ENCODE data around the gene PKD1.
A peak's percentile ranks its signal among the peaks of the same experiment; 100 is the strongest.

Gene PKD1

DNA sequence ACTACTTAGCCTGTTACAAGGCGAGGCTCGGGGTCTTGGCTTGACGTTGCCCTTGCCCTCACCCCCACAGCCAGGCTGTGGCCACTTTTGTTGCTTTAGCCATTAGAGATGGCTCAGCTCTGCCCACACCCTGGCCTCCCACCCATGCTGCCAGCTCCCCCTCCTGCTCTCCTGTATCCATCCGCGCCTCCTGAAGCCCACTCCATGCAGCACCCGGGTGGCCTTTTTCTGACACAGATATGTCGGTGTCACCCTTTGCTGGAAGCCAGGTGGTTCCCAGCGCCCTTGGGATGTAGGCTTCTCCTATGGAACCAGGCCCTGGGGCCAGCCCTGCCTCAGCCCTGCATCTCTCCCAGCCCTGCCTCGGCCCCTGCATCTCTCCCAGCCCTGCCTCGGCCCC is 78.3 kb downstream of the PKD1 start:
- Mint-ChIP-seq H3K4me3 (no peak overlapping the region), H3K4me1 (peaks cover 17% of the 10 kb centered on the region), H3K36me3 (ENCODE audit: low read depth) (no peaks in the 10 kb centered on the region), H3K9me3 (no peaks in the 10 kb centered on the region), H3K27me3 (ENCODE audit: low read depth, poor library complexity) (no peaks in the 10 kb centered on the region), H3K27ac (no peak overlapping the region)
- TF ChIP-seq, protein P1, sequence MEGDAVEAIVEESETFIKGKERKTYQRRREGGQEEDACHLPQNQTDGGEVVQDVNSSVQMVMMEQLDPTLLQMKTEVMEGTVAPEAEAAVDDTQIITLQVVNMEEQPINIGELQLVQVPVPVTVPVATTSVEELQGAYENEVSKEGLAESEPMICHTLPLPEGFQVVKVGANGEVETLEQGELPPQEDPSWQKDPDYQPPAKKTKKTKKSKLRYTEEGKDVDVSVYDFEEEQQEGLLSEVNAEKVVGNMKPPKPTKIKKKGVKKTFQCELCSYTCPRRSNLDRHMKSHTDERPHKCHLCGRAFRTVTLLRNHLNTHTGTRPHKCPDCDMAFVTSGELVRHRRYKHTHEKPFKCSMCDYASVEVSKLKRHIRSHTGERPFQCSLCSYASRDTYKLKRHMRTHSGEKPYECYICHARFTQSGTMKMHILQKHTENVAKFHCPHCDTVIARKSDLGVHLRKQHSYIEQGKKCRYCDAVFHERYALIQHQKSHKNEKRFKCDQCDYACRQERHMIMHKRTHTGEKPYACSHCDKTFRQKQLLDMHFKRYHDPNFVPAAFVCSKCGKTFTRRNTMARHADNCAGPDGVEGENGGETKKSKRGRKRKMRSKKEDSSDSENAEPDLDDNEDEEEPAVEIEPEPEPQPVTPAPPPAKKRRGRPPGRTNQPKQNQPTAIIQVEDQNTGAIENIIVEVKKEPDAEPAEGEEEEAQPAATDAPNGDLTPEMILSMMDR (IDR thresholded peaks at IDR 0.05) = no peak
- DNase-seq = no peak

DNA sequence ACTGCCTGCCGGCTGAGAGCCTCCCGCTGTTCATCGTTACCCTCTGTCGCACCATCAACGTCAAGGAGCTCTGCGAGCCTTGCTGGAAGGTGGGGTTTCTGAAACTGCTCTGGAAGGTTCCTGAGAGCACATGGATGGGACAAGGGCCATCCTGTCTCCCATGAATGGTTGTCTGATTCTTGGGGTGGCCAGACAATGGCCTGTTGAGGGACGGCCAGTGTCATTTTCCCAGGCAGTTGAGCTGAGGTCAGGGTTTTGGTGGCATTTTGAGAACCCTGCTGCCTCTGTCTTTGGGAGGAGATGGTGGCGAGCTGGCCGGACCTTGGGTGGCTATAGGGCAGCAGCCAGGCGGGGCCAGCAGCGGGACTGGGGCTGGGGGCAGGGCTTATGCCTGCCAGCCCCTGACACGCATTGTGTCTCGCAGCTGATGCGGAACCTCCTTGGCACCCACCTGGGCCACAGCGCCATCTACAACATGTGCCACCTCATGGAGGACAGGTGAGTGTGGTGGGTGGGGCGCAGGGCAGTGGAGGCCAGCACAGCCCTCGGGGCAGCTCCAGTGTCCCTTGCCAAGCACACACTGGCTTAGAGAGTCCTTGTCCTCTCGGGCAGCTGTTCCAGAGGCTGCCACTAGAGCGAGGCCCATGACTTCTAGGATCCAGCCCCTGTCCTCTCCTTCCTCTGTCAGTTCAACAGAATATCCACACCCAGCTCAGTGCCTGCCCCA is 78.9 kb downstream of the PKD1 start:
- H3K36me3 Mint-ChIP-seq (ENCODE audit: low read depth) = peaks cover 3% of the 10 kb centered on the region
- TF ChIP-seq, protein P1 (IDR thresholded peaks at IDR 0.05) = peak; percentile 35

DNA sequence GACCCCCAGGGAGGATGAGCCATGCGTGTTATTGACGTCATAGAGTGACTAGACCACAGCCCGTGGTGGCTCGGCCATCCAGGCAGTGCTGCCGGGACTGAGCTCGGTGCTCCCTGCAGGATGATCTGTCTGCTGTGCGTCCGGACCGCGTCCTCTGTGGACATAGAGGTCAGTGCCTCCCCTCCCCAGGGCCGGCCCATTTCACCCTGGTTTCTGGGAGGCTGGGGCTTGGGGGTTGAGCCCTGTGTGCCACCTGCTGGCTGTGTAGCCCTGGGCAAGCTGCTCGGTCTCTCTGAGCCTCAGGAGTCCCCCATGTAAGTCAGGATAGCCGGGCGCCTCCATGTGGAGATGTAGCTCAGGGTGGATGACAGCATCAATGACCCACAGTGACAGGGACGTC is 79.6 kb downstream of the PKD1 start:
- no peak for DNase-seq
- Mint-ChIP-seq H3K4me3 (no peak overlapping the region), H3K9me3 (no peaks in the 10 kb centered on the region), H3K27me3 (ENCODE audit: low read depth, poor library complexity) (no peaks in the 10 kb centered on the region), H3K27ac (peak overlapping the region; percentile 92), H3K4me1 (peaks cover 17% of the 10 kb centered on the region), H3K36me3 (ENCODE audit: low read depth) (peaks cover 10% of the 10 kb centered on the region)
- TF ChIP-seq, protein P1 (IDR thresholded peaks at IDR 0.05) = no peak

More for the DNA sequence above, 78.9 kb downstream of the PKD1 start:
- no peak overlapping the region for H3K27ac Mint-ChIP-seq
- no peak overlapping the region for H3K4me3 Mint-ChIP-seq
- DNase-seq = no peak
- H3K27me3 Mint-ChIP-seq (ENCODE audit: low read depth, poor library complexity) = no peaks in the 10 kb centered on the region
- H3K9me3 Mint-ChIP-seq = no peaks in the 10 kb centered on the region
- H3K4me1 Mint-ChIP-seq = peaks cover 17% of the 10 kb centered on the region

DNA sequence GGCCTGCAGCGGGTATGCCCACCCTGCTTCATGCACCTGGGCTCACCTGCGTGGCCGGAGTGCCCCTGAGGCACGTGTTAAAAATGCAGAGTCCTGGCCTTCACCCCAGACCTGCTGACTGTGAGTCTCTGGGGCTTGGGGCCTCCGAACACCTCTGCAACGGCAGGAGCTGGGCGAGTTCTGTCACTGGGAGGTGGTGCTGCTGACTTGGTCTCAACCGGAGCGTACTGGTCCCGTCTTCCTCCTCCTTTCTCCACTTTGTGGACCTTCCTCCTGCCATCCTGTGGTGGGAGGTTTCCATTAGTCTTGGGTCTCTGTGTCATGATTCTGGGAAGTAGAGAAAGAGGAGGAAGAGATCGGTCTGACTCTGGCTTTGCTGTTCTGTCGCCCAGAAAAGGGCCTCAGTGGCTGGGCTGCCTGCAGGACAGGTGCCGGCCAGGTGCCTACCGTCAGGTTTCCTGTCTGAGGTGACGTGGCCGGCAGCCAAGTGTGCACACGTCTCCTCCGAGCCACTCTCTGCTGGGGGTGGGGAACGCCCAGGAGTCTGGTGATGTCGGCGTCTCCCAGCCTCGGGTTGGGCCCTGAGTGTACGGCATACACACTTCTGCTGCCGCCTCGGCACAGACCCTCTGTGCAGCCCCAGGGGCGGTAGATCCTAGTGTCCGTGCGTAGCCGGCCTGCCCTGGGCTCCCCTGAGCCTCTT is 81.0 kb downstream of the PKD1 start:
- no peak for DNase-seq
- Mint-ChIP-seq H3K27ac (no peak overlapping the region), H3K4me3 (no peak overlapping the region), H3K27me3 (ENCODE audit: low read depth, poor library complexity) (no peaks in the 10 kb centered on the region), H3K4me1 (peaks cover 17% of the 10 kb centered on the region), H3K9me3 (no peaks in the 10 kb centered on the region), H3K36me3 (ENCODE audit: low read depth) (peaks cover 11% of the 10 kb centered on the region)
- TF ChIP-seq, protein P1 (IDR thresholded peaks at IDR 0.05) = no peak

DNA sequence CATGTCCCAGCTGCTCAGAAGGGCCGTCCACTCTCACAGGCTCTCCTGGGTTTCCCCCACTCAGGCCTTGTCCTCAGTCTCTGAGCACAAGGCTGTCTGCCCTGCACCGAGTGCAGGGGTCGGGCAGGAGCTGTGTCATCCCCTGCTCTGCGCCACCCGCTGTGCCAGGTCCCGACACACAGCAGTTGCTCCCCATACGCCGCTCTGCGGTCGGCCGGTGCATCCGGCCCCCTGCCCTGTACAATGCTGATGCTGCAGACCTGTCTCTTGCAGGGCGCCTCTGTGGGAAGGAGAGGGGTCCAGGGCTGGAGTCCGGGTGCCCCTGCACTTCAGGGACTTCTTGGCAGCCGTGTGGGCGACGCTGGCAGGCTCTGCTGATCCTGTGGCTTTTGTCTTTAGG is 81.8 kb downstream of the PKD1 start:
- Mint-ChIP-seq H3K4me3 (no peak overlapping the region), H3K27me3 (ENCODE audit: low read depth, poor library complexity) (no peaks in the 10 kb centered on the region), H3K9me3 (no peaks in the 10 kb centered on the region), H3K36me3 (ENCODE audit: low read depth) (peaks cover 11% of the 10 kb centered on the region), H3K27ac (no peak overlapping the region), H3K4me1 (peaks cover 20% of the 10 kb centered on the region)
- DNase-seq = no peak
- TF ChIP-seq, protein P1 (IDR thresholded peaks at IDR 0.05) = no peak
